H1 (cell line): ENCODE results near the gene TBC1D16. TPM values are rescaled to one million over a fixed set of nuclear protein-coding genes. Genes with fewer than 3 reads are reported as not detected.

Source experiments
- CBX8 ChIP-seq: fragments of 300-800, 300-1000 bp; sonication (generic); IDR thresholded peaks from 2 replicates; pipeline ENCODE4 v1.7.1; 2016; ENCODE audit warnings: low read depth, low read length, borderline replicate concordance
- NRF1 ChIP-seq: IDR thresholded peaks from 2 replicates; pipeline ENCODE4 v1.6.1; 2011; ENCODE audit warnings: mild to moderate bottlenecking, low read depth, low read length, improper control_type of control experiment
- RXRA ChIP-seq: IDR thresholded peaks from 2 replicates; pipeline ENCODE4 v1.6.1; 2011; ENCODE audit warnings: low read depth, mild to moderate bottlenecking, low read length, moderate library complexity; ENCODE audit not compliant: insufficient read depth
- polyA plus RNA-seq, 7 experiments: library from polyadenylated mRNA; depleted of rRNA in 3 of 7; stranded (reverse) in 5 of 7; unstranded in 2 of 7; fragments of >200 nt in 5 of 7; fragments of 200-250 nt in 2 of 7; gene quantifications; 1 replicate in 5 of 7; 2 replicates in 1 of 7; 4 replicates in 1 of 7; pipeline versions ENCODE4 v1.2.1 to v1.2.3, GENCODE V29; 2011 to 2013; ENCODE audit warnings: missing spikeins in 2 of 7, mixed read lengths in 2 of 7
- total RNA-seq: library from RNA; stranded (reverse); fragmentation: NEBNext Ultra II Directional; extraction: Animal tissue kit (Norgen Biotek cat#: 25700); gene quantifications from 2 replicates; pipeline ENCODE4 v1.2.1, GENCODE V29; 2021

TBC1D16 gene
- total and polyA plus RNA-seq, 2 of the 8 experiments (the other 6 are each of a cell fraction or from before 2014, with no cell fraction given): 21.1 to 109 TPM

- TF ChIP-seq RXRA (no peak), CBX8 (no peak), NRF1 (no peak)
- TF ChIP-seq, all 59 proteins: peak for 0
These were observed 54.0 kb downstream of the TBC1D16 start (continued) for GRCh38 chr17:79981661-79982101.
